ENCODE data around the gene PRSS1.

DNA sequence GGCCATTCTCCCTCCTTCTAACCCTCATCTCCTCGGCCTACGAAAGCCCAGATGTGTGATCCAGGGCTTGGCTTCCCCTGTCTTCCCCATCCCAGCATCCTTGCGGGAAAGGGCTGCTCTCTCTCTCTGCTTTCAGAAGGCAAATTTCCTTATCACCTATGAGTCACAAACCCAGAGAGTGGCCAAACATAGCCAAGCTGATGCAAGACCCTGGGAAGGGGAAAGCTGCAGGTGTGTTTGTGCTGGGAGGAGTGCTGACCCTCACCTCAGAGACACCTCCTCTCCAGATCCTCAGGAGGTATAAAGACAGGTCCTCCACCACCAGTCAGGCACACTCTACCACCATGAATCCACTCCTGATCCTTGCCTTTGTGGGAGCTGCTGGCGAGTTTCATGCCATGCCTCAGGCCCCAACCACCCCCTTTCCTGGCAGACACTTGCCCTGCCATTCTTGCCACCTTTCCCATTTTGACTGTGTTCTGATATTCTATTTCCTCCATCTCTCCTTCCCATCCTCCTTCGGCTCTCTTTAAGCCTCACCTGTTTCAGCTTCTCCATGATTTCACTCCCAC, 10.9 kb downstream of the PRSS1 start:
- TF ChIP-seq, protein P1, sequence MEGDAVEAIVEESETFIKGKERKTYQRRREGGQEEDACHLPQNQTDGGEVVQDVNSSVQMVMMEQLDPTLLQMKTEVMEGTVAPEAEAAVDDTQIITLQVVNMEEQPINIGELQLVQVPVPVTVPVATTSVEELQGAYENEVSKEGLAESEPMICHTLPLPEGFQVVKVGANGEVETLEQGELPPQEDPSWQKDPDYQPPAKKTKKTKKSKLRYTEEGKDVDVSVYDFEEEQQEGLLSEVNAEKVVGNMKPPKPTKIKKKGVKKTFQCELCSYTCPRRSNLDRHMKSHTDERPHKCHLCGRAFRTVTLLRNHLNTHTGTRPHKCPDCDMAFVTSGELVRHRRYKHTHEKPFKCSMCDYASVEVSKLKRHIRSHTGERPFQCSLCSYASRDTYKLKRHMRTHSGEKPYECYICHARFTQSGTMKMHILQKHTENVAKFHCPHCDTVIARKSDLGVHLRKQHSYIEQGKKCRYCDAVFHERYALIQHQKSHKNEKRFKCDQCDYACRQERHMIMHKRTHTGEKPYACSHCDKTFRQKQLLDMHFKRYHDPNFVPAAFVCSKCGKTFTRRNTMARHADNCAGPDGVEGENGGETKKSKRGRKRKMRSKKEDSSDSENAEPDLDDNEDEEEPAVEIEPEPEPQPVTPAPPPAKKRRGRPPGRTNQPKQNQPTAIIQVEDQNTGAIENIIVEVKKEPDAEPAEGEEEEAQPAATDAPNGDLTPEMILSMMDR (IDR thresholded peaks at IDR 0.05; ENCODE audit: insufficient read depth, low read length, poor library complexity, severe bottlenecking), result no peak
- TF ChIP-seq EZH2phosphoT487 (conservative IDR thresholded peaks at IDR 0.05; ENCODE audit: low read length), result no peak

All from SU-DHL-6 (cell line).